GM18867 (cell line): ENCODE results near the gene SFT2D3.

Source experiments
- ATAC-seq: cut with Tn5 transposase; IDR thresholded peaks from one replicate; pipeline ENCODE4 v1.9.1; 2021; ENCODE audit warnings: mild to moderate bottlenecking, moderate library complexity; ENCODE audit not compliant: unreplicated experiment

Gene SFT2D3

GRCh38 chr2:127664065-127664894 is 37.0 kb upstream of the SFT2D3 start:
- ATAC-seq, result no peak

DNA sequence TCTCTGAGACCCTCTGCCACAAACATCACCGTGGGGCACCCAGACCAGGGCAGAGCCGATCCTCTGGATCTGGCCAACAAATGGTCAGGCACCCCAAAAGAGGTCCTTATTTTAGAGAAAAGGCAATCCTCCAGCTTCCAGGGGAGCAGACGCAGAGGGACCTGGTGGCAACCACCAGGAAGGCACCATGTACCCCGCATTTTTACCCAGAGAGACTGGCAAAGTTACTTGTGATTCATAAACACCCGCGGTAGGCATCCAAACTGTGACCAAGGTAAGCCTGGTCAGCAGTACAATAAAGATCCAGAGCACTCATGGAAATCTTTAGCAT is 36.4 kb upstream of the SFT2D3 start:
- no peak for ATAC-seq

DNA sequence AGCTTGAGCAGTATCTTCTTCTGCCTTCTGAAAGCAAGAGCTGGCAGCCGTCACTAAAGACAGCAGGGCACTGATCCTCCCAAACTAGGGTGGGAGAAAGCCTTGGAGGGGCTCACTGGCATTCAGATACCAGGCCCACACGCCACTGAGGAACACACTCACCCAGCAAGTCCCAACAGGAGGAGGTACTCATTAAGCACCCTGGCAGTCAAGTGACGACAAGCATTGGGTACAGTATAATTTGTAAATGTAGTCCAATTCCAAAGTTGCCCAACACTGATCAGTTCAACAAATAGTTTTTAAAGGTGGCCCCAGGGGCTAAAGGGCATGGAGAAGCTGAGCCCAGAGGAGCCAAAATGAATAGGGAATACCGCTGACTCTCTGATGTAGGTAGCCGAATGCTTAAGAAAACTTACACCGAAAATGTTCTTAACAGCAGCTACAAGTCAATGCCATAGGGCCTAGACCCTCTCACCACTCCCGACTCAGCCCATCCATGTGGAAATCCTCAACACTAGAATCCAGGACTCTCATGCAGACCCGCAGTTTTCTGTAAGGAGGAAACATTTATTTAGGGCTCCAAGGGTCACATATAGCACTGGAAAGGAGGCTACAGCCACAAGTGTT is 35.9 kb upstream of the SFT2D3 start:
- ATAC-seq, result no peak

DNA sequence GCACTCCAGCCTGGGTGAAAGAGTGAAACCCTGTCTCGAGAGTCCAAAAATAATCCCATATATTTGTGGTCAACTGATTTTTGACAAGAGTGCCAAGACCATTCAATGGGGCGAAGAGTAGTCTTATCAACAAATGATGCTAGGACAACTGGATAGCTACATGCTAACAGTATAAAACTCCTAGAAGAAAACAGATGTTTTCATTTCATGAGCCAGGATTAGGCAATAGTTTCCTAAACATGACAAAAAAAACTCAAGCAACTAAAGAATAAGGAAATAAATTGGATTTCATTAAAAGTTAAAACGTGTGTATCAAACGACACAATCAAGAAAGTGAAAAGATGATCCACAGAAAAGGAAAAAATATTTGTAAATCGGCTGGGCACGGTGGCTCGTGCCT is 32.2 kb upstream of the SFT2D3 start:
- no peak for ATAC-seq

GRCh38 chr2:127670055-127670956 is 31.0 kb upstream of the SFT2D3 start:
- no peak for ATAC-seq

DNA sequence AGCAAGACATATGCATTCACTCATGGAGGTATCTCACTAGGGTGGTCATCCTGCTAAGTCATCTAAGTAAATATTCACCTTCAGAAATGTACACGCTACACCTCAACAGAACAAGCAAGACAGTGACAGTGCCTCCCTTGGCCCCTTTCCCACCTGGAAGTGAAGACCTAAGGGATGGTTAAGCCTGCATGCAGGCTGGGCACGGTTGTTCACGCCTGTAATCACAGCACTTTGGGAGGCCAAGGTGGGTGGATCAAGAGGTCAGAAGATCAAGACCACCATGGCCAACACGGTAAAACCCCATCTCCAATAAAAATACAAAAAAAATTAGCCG is 30.4 kb upstream of the SFT2D3 start:
- ATAC-seq, result no peak

DNA sequence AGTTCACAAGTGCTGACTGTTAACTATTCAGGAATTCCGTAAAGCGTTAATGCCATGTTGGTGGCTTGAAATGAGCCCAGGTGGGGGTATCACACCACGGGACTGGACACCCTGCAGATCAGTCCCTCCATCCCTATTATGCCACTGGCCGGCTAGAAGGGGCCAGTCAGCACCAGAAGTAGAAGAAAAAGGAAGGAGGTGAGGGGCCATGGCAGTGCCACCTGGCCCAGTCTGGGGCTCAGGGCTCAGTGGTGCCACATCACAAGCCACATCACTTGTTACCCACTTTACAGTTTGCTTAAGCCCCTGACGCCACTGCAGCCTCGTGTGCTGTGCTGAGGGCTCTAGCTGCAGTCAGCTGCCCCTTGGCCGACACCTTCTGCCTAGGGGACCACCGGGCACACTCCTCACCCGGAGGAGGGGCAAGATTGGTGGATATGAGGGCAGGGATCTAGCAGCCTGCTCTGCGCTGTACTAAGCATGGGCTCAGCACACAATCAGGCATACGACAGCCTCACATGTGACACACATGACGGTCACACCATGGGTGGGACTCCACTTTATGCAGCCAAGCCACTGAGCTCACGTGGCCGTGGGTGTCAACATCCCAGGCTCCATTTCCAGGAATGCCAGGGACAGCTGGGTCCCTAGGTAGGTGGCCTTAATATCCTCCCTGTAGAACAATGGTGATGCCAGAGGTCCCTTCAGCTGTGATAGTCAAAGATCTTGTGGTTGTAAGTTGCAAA is 29.6 kb upstream of the SFT2D3 start:
- no peak for ATAC-seq

DNA sequence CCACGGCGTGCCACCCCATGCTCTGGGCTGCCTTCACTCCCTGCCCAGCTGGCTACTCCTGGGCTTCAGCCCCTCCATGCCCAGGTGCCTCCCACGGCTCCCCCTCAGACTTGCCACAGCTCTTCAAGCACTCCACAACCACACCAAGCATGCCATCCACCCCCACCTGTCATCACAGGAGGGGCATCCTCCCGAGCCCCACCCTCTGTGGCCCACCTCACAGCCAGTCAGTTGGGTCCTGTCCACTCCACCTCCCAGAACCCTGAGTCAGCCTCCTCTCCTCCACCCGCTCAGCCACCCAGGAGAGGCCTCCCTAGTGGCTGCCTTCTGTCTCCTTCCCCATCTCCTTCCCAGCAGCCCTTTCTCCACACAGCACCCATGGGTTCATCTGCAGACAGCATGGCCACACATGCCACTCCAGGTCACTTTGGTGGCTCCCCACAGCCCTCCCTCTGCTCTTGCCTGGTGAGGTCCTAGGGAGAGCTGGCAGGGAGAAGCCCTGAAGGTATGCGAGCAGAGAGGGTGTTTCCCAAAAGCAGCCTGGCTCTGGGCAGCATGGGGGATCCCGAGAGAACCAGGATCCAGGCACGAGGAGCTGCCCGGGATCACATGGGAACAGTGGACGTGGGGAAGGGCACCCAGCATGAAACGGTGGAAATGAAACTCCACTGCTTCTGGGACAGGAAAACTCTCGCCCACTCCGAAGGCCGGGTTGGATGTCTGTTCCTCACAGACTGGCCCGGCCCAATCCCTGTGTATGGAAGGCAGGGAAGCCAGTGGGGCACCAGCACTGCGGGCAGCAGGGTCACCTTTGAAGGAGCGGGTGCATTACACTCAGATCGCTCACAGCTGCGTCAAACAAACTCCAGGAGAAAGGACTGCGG is 28.7 kb upstream of the SFT2D3 start:
- ATAC-seq, result no peak

GRCh38 chr2:127673291-127674069 is 27.8 kb upstream of the SFT2D3 start:
- no peak for ATAC-seq

DNA sequence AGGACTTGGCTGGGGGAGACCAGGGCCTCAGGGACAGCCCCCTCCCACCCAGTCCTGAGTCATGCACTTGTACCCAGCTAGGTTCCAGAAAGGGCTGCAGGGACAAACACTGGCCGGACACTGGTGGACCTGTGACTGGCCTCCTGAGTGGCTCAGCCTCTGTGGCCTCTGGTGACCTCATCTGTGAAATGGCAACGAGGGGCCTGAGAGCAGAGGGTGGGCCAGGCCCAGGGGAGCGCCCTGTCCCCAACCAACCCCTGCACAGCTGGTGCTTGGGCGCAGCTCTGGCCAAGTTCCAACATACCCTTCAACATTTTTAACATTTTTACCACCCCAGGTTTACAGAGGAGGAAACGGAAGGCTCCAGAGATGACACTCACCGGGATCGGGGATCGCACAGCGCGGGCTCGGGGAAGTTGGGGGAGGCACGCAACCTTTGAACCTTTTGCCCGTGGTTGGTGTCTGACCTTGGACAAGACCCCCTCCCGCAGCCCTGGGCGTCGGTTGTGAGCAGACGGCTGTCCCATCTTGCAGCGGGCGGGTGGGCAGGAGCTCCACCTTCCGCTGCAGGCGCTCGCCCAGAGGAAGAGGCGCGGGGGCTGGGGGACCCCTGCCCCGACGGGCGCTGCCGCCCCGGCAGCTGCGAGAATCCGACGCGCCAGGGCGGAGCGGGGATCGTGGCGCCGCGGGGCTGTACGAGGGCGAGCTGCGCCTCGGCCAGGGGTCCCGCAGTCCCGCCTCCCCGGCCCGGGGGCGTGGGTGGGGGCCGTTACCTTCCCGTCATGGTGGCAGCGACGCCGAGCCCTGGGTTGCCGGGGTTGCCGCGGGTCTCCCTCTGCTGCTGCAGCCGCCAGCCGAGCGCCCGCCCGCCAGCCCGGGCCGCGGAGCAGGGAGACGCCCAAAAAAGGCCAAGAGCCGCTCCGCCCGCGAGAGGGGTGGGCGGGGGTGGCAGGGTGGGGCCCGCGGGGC is 26.8 kb upstream of the SFT2D3 start:
- no peak for ATAC-seq

GRCh38 chr2:127675331-127676261 is 25.7 kb upstream of the SFT2D3 start, which contains the start of gene LIMS2:
Gene LIMS2, minus strand, starts transcription at chr2:127675530. Its CDS starts 506 bp downstream, at chr2:127675024.
- ATAC-seq, result no peak

- ATAC-seq, result no peak
Observed at GRCh38 chr2:127676906-127677305, 24.4 kb upstream of the SFT2D3 start.

- ATAC-seq, result no peak
Observed at GRCh38 chr2:127678531-127678930, 22.8 kb upstream of the SFT2D3 start.

- ATAC-seq, result no peak
Observed at GRCh38 chr2:127678991-127679390, 22.3 kb upstream of the SFT2D3 start.

GRCh38 chr2:127679680-127680361 is 21.5 kb upstream of the SFT2D3 start:
- ATAC-seq, result no peak

DNA sequence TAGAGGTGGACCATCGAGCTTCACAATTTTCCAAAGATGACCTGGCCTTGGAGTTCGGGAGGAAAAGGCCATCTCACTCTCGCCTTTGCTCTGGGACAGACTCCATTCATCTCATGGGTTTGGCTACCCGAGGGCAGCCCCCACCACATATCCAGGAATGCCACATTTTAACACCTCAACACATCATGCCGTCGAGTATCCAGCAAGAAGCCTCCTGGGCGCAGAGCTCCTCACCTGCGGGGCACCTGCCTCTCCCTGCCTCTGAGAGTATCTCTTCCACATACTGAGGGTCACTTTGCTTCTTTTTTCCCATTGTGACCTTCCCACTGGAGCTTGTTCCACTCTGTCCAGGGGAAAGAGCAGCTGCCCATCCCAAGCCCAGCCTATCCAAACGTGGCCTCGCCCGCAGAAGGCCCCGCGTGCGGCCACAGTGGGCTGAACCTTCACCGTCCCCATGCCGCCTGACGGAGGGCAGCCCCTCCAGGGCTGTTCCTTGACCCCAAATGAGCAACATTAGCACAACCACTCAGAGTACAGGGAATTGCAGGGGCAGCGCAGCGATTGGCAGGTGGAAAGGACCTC is 20.5 kb upstream of the SFT2D3 start:
- no peak for ATAC-seq
